HCT116 (cell line): Measurements from ENCODE around the gene KLHL40. TPM values are rescaled to one million over a fixed set of nuclear protein-coding genes. Genes with fewer than 3 reads are reported as not detected.

ENCODE experiments used
- ATAC-seq: fragments of 200-7000 bp; cut with Tn5 transposase; 2 replicates; pipeline ENCODE4 v1.9.1; 2020; ENCODE audit warnings: mild to moderate bottlenecking, moderate library complexity
- BruUV-seq: library from RNA; stranded (reverse); fragments of 400-500 nt; replicated peaks from 2 replicates; lab custom pipeline; 2021; lab: Mats Ljungman, UMichigan
- CTCF ChIA-PET: fragments of 300-600 bp; sonication (Branson Sonifier 250); formaldehyde crosslinking; loops from one replicate; lab custom pipeline; 2021; ENCODE audit warnings: antibody characterized with exemption; lab: Charles Lee
- POLR2A ChIA-PET: fragments of 300-600, 350-600 bp; sonication (Branson Sonifier 250); formaldehyde crosslinking; loops from one replicate; lab custom pipeline; 2021; ENCODE audit warnings: antibody characterized with exemption; lab: Charles Lee
- RAD21 ChIA-PET, 2 experiments: fragments of 300-600 bp; sonication (Branson Sonifier 250); formaldehyde crosslinking; loops; one replicate each; lab custom pipeline; 2023; ENCODE audit warnings: low total read pairs in 2 of 2; ENCODE audit not compliant: uncharacterized antibody in 2 of 2, unreplicated experiment in 2 of 2, low non-redundant PET in 1 of 2; lab: Charles Lee
- DNase-seq: peaks from one replicate; pipeline ENCODE4 v3.0.0-alpha.2; 2010; ENCODE audit warnings: low read depth, low spot score
- H2AFZ ChIP-seq: fragments of 200-600 bp; shearing (Covaris generic), sonication (generic); 2 replicates; pipeline ENCODE4 v1.6.1; 2017; ENCODE audit warnings: low read depth, mixed run types, mixed read lengths, antibody characterized with exemption, low read length; ENCODE audit not compliant: poor library complexity, severe bottlenecking
- H3K27ac ChIP-seq: 2 replicates; pipeline ENCODE4 v1.5.1; 2012; ENCODE audit warnings: low read depth, low read length
- H3K27me3 ChIP-seq: fragments of 200-600 bp; sonication (generic); 2 replicates; pipeline ENCODE4 v1.6.1; 2016; ENCODE audit warnings: mixed run types, low read length, mixed read lengths; ENCODE audit not compliant: insufficient read depth
- H3K36me3 ChIP-seq, 2 experiments: fragments of 200-500 bp in 1 of 2; fragments of 200-600 bp in 1 of 2; sonication (Bioruptor generic) in 1 of 2; sonication (generic) in 1 of 2; 2 replicates each; pipeline versions ENCODE4 v1.5.1 to v1.6.1; 2014 to 2016; ENCODE audit warnings: low read length in 2 of 2, inconsistent platforms in 1 of 2, mixed read lengths in 1 of 2, mixed run types in 1 of 2; ENCODE audit not compliant: insufficient read depth in 2 of 2, control insufficient read depth in 1 of 2
- H3K4me1 ChIP-seq, 2 experiments: fragments of 200-600 bp in 1 of 2; sonication (generic) in 1 of 2; 2 replicates each; pipeline versions ENCODE4 v1.5.1 to v1.6.1; 2012 to 2017; ENCODE audit warnings: low read length in 2 of 2, inconsistent platforms in 1 of 2, mild to moderate bottlenecking in 1 of 2, mixed read lengths in 1 of 2, mixed run types in 1 of 2, moderate library complexity in 1 of 2; ENCODE audit not compliant: insufficient read depth in 2 of 2, control insufficient read depth in 1 of 2
- H3K4me2 ChIP-seq: fragments of 200-600 bp; sonication (generic); 2 replicates; pipeline ENCODE4 v1.6.1; 2017; ENCODE audit warnings: mixed run types, low read length, mixed read lengths
- H3K4me3 ChIP-seq, 2 experiments: fragments of 200-600 bp in 1 of 2; sonication (generic) in 1 of 2; replicated peaks in 1 of 2; 2 replicates each; pipeline ENCODE4 v1.5.1; 2011 to 2016; ENCODE audit warnings: low read length in 2 of 2, control low read depth in 1 of 2, low read depth in 1 of 2, mild to moderate bottlenecking in 1 of 2, mixed read lengths in 1 of 2, mixed run types in 1 of 2
- H3K79me2 ChIP-seq: fragments of 200-600 bp; sonication (generic); 2 replicates; pipeline ENCODE4 v1.6.1; 2017; ENCODE audit warnings: mild to moderate bottlenecking, mixed run types, low read length, moderate library complexity, mixed read lengths; ENCODE audit not compliant: insufficient read depth
- H3K9ac ChIP-seq: fragments of 200-600 bp; sonication (generic); 2 replicates; pipeline ENCODE4 v1.6.1; 2016; ENCODE audit warnings: low read length, mixed read lengths
- H3K9me2 ChIP-seq: fragments of 200-600 bp; sonication (generic), shearing (Covaris generic); 2 replicates; pipeline ENCODE4 v1.6.1; 2017; ENCODE audit warnings: mixed run types, mild to moderate bottlenecking, moderate library complexity; ENCODE audit not compliant: insufficient read depth
- H3K9me3 ChIP-seq, 2 experiments: fragments of 200-500 bp in 1 of 2; fragments of 200-600 bp in 1 of 2; sonication (Bioruptor generic) in 1 of 2; sonication (generic) in 1 of 2; 2 replicates each; pipeline ENCODE4 v1.6.1; 2014 to 2017; ENCODE audit warnings: low read length in 2 of 2, mixed read lengths in 2 of 2, inconsistent platforms in 1 of 2, low read depth in 1 of 2, mild to moderate bottlenecking in 1 of 2, mixed run types in 1 of 2, moderate library complexity in 1 of 2; ENCODE audit not compliant: control insufficient read depth in 1 of 2, insufficient read depth in 1 of 2
- H4K20me1 ChIP-seq: fragments of 200-600 bp; sonication (generic), shearing (Covaris generic); 2 replicates; pipeline ENCODE4 v1.6.1; 2017; ENCODE audit warnings: mixed run types, mild to moderate bottlenecking, moderate library complexity; ENCODE audit not compliant: insufficient read depth
- ATF3 ChIP-seq: IDR thresholded peaks from 2 replicates; pipeline ENCODE4 v1.6.1; 2012
- CBX3 ChIP-seq: IDR thresholded peaks from 2 replicates; pipeline ENCODE4 v1.6.1; 2012; ENCODE audit warnings: low read depth
- RAD21 ChIP-seq: IDR thresholded peaks from 2 replicates; pipeline ENCODE4 v1.6.1; 2012; ENCODE audit warnings: low read depth, mild to moderate bottlenecking
- SP1 ChIP-seq: IDR thresholded peaks from 2 replicates; pipeline ENCODE4 v1.6.1; 2012; ENCODE audit warnings: low read depth
- YY1 ChIP-seq: IDR thresholded peaks from 2 replicates; pipeline ENCODE4 v1.6.1; 2011; ENCODE audit warnings: low read length, low read depth, moderate library complexity, mild to moderate bottlenecking; ENCODE audit not compliant: insufficient replicate concordance; ENCODE audit errors: extremely low read depth
- intact Hi-C: fragments of 100-400 bp; cut with micrococcal nuclease; formaldehyde crosslinking; loops from 2 replicates; pipeline ENCODE4 v1.10.0; 2022
- total RNA-seq: library from RNA; stranded (reverse); gene quantifications from one replicate; pipeline ENCODE4 v1.2.1, GENCODE V29; 2021; ENCODE audit not compliant: unreplicated experiment
- TF ChIP-seq, protein P1 (sequence below): IDR thresholded peaks from 2 replicates; pipeline ENCODE4 v1.6.1; 2012; ENCODE audit warnings: low read depth

The KLHL40 gene
- total RNA-seq, 1 experiment from 2014 or later: not detected

DNA sequence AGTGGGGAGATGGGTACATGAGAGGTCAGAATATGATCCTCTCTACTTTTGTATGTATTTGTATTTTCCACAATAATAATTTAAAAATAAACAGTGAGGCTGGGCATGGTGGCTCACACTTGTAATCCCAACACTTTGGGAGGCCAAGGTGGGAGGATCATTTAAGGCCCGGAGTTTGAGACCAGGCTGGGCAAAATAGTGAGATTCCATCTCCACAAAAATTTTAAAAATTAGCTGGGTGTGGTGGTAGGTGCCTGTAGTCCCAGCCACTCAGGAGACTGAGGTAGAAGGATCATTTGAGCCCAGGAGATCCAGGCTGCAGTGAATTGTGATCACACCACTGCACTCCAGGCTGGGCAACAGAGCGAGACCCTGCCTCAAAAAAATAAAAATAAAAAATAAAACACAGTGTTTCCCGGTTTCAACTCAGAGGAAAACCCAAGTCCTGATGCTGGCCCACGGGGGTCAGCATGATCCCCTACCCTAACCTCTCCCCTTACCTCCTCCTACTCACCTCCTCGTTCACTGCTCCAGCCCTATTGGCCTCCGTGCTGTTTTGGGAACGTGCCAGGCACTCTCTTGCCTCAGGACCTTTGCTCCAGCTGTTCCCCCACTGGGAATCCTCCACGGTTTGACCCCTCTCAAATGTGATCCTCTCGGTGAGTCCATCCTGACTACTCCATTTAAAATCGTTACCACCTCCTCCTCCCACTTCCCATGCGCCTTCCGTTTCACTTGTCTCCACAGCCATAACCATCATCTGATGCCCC lies 2.9 kb upstream of the KLHL40 start:
- Histone ChIP-seq H3K79me2 (no peaks in the 10 kb centered on the region), H3K27ac (no peak overlapping the region), H3K9me3 (no peaks in the 10 kb centered on the region), H3K27me3 (no peaks in the 10 kb centered on the region), H3K9ac (no peak overlapping the region), H3K4me3 (no peak overlapping the region), H3K36me3 (no peaks in the 10 kb centered on the region), H3K4me1 (peaks cover 3 to 23% of the 10 kb centered on the region in 2 experiments; a peak in 3 of 4 replicates), H2AFZ (no peak overlapping the region), H4K20me1 (no peaks in the 10 kb centered on the region), H3K9me2 (no peaks in the 10 kb centered on the region), H3K4me2 (no peak overlapping the region)
- ChIA-PET CTCF (no interaction called here), POLR2A (no interaction called here), RAD21 (no interaction called here)
- intact Hi-C loops: no loop called here
- no TSS peak for BruUV-seq
- DNase-seq: no peak
- ATAC-seq: no peak
- TF ChIP-seq YY1 (no peak), SP1 (no peak), CBX3 (no peak), ATF3 (no peak), RAD21 (no peak)
- TF ChIP-seq, protein P1, sequence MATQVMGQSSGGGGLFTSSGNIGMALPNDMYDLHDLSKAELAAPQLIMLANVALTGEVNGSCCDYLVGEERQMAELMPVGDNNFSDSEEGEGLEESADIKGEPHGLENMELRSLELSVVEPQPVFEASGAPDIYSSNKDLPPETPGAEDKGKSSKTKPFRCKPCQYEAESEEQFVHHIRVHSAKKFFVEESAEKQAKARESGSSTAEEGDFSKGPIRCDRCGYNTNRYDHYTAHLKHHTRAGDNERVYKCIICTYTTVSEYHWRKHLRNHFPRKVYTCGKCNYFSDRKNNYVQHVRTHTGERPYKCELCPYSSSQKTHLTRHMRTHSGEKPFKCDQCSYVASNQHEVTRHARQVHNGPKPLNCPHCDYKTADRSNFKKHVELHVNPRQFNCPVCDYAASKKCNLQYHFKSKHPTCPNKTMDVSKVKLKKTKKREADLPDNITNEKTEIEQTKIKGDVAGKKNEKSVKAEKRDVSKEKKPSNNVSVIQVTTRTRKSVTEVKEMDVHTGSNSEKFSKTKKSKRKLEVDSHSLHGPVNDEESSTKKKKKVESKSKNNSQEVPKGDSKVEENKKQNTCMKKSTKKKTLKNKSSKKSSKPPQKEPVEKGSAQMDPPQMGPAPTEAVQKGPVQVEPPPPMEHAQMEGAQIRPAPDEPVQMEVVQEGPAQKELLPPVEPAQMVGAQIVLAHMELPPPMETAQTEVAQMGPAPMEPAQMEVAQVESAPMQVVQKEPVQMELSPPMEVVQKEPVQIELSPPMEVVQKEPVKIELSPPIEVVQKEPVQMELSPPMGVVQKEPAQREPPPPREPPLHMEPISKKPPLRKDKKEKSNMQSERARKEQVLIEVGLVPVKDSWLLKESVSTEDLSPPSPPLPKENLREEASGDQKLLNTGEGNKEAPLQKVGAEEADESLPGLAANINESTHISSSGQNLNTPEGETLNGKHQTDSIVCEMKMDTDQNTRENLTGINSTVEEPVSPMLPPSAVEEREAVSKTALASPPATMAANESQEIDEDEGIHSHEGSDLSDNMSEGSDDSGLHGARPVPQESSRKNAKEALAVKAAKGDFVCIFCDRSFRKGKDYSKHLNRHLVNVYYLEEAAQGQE: no peak
